Ovary (tissue), 3 donors: Measurements from ENCODE around the gene NIM1K.

Experiments
- CTCF ChIP-seq, 3 donors: fragments of 450-650 bp in 2 of 3; fragments of 200-600 bp in 1 of 3; IDR thresholded peaks; one replicate each; pipeline versions ENCODE4 v1.5.1 to v1.8.0; 2016 to 2022; ENCODE audit warnings: antibody characterized with exemption in 3 of 3, mild to moderate bottlenecking in 1 of 3
- POLR2A ChIP-seq: fragments of 450-650 bp; IDR thresholded peaks from one replicate; pipeline ENCODE4 v1.6.1; 2017; ENCODE audit warnings: antibody characterized with exemption, mild to moderate bottlenecking, moderate library complexity
- donor health status: DM: no; HTN: no; CAD: no.

- TF ChIP-seq CTCF (IDR thresholded peaks at IDR 0.05) (no peak), POLR2A (no peak)
Measured at GRCh38 chr5:43309637-43310036, 117.6 kb downstream of the NIM1K start.
